ENCODE results near the gene MUC5AC.
A peak's percentile ranks its signal among the peaks of the same experiment; 100 is the strongest.

MUC5AC gene

DNA sequence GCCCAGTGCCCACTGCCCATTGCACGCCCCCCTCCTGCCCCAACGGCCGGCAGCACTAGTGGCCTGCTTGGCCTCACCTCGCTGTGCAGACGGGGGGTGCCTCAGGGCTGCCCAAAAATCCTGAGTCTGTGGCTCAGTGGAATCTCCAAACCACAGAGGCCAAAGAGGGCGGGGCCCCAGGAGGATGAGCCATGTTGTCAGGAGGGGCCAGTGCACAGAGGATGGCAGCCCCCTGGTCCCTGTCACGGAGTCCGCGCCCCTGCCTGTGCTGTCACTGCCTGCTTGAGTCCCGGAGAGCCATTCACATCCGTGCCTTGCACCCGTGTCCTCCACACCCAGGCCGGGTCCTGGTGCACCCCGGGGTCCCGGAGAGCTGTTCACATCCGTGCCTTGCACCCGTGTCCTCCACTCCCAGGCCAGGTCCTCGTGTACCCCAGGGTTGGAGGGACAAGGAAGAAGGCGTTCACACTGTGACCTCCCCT, 36.4 kb upstream of the MUC5AC start:
- no peak for DNase-seq

DNA sequence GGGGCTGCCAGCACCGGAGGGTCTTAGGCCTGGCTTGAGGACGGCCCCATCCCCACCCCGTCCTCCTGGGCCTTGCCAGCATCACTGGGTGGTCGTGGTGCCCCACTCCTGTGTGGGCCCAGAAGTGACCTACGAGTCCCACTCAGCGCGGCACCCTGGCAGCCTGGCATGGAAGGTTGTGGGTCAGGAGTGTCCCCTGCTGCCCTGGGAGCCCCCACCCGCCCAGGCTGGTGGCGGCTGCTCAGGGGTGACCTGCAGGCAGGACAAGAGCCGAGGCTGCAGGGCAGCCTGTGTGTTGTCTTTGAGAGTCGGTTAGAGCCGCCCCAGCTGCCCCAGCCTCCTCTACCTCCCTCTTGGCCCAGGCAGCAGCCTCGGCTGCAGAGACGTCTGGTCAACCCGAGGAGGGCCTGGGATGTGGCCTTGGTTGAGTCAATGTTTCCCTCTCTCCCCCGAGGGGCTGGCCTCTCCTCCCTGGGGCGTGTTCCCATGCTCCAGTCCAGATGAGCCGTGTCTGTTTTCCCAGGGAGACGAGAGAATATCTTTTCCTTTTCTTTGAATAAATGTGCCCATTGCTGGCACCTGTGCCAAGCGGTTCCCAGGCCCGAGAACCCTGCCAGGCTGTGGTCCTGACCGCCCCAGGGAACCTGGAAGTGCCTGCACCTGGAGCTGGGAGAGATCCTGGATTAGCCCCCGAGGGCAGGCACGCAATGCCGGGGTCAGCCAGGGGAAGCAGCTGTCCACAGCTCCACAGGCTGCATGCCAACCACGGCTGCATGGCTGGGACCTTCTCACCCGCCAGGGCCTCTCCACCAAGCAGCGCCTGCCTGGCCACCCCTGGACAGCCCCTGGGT, 35.7 kb upstream of the MUC5AC start:
- no peak for DNase-seq

DNA sequence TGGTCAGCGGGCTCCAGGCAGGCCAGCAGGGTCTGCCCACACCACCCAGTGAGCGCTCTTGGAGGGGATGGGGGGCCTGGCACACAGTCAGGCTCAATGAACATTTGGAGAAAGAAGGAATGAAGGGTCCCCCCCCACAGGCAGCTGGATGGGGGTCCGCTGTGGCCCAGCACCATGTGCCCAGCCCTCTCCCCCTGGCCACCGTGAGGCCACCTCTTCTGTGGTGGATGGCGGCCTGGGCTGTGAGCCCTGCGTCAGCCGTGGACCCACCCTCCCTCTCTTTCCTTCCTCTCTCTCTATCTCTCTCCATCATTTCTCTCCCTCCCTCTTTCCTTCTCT, 35.1 kb upstream of the MUC5AC start:
- no peak for DNase-seq

DNA sequence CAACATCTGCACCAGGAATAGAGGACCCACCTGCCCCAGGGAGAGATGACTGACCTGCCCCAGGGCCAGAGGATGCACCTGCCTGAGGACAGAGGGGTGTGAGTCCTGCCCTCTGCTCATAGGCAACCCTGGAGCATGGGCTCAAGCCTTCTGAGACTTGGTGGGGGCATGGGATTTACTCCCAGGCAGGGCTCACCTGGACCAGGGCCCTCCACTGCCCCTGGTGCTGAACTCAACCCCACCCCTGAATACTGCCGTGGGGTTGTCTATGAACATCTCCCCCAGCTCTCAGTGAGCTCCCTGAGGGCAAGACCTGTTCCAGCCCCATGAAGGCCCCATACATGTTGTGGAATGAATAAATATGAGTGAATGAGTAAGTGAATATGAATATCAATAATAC, 33.8 kb upstream of the MUC5AC start:
- DNase-seq: no peak

DNA sequence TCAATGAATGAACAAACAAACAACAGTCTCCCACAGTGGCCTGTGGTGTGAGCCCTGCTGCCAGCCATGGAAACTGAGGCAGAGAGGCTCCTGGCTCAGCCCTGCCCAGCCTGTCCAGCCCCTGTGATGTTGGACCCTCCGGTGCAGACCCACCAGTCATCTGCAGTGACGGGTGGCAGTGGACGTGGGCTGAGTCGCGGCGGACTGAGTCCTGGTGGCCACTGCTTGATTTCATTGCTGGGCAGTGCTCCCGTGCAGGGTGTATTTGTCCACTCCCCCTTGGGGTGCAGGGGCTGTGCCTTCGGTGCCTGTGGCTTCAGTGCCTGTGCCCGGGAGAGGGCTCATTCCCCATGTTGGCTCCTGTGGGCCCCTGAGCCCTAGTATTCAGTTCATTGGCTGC, 31.9 kb upstream of the MUC5AC start:
- DNase-seq: no peak

DNA sequence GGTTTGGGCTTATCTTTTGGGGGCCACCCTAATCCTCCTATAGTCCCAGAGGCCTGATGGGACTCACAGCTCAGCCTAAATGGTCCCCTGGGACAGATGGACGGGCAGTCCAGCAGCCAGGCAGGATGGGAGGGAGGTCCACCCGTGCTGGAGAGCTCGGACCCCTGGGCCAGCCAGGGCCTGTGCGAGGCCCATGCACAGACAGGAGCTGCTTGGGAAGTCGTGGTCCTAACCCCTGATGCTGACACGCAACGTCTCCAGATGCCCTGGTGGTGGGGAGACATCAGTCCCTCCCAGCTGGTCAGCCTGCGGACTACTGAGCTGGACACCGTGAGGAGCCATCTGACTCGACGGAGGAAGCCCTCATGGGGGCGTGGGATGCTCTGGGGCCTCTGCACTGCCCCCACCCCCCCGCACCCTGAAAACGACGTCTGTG, 31.2 kb upstream of the MUC5AC start:
- no peak for DNase-seq

DNA sequence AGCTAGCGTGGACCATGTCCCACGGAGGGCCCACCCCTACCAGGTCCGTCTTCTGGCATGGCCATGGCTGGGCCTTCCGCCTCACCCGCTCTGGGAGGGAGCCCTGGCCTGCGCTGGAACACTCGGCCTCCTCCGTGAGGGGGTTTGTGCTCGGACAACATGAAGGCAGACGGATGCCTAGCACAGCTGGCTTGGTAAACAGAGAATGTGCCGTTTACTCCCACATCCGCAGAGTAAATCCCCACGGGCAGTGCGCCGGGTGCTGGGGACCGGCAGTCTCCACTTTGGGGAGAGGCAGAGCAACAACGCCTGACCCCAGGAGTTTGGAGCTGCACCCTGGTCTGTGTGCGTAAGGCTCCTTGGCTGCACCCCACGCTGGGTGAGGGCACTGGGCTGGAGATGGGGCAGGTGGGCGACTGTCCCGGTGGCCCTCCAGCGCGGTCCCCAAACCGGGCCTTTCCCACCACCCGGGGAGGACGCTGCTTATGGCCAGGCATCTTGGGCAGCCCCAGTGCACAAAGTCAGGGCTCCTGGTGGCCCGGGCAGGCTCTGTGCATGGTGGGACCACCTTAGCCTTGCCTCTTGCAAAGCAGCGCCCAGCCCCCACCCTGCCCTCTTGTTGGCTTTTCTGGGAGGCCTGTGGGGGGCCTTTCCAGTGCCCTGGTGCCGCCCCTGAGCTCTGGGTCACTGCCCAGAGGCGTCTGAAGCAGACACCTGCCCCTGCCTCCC, 30.7 kb upstream of the MUC5AC start:
- no peak for DNase-seq

DNA sequence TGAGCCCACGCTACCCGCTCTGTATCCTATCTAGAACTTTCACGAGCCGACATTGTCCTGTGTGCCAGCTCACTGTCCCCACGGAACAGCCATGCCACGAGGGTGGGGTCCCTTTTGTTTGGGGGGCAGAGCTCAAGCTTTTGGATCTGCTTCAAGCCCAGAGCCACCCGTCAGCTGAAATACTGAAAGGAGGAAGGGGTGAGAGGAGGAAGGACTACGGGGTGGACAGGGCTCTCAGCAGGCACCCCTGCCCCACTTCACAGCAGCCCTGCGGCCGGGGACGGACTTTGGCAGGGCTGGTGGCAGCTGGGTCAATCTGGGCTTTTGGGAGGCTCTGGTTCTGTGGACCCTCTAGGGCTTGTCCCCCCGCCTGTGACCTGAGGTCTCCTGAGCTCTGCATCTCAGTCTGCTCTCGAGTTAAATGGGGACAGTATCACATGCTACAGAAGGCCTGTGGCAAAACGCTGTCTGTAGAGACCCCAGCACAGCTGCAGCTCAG, 30.0 kb upstream of the MUC5AC start:
- no peak for DNase-seq

DNA sequence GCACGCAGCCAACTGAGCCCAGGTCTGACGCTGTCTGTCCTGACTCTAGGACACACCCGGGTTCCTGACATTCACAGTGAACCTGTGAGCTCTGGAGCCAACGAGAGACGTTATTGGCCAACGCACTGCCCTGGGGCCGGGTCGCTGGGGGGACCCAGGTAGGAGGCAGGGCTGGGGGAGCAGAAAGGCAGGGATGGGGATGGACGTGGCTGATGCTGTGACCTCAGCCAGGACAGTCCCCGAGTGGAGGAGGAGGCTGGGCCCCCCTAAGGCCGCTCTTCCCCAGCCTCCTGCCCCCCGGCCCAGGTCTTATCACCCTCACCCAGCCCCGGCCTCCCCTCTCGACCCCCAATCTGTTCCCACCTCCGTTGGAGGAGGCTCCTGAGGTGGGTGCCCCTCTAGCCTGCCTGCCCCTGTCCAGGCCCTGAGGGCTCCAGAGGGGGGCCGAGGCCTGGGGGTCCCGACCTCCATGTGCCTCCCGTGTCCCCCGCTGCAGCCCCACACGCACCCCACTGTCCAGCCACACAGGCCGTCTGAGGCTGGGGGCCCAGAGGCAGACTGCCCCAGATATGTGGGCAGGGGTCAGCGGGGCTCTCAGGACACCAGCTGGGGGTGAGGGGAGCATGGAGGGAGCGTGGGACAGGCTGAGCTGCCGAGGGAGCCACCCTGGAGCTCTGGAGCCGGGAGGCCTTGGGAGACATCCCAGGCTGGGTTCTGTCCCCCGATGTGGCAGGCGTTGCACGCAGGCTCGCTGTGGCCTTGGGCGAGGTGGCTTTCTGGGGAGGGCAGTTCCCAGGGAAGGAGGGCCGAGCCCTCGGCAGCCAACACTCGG, 29.2 kb upstream of the MUC5AC start:
- DNase-seq: no peak

DNA sequence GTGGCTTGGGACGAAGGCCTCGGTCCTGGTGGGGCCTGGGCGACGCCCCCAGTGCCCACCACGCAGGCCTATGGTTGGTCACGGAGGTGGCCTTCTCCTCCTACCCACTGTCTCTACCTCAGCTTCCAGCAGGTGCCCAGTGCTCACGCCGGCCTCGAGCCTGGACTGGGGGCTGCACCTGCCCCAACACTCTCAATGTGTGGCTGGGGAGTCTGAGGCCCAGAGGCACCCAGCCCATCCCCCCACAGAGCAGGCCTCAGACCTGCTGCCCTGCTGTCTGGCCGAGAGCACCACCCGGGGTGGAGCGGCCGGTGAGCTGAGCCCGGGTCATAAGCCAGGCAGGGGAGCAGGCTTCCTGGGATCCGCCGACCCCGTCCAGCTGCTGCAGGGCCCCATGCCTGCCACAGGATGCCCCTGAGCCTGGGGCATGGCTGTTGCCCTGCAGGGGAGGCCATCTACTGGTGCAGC, 28.6 kb upstream of the MUC5AC start:
- DNase-seq: no peak

DNA sequence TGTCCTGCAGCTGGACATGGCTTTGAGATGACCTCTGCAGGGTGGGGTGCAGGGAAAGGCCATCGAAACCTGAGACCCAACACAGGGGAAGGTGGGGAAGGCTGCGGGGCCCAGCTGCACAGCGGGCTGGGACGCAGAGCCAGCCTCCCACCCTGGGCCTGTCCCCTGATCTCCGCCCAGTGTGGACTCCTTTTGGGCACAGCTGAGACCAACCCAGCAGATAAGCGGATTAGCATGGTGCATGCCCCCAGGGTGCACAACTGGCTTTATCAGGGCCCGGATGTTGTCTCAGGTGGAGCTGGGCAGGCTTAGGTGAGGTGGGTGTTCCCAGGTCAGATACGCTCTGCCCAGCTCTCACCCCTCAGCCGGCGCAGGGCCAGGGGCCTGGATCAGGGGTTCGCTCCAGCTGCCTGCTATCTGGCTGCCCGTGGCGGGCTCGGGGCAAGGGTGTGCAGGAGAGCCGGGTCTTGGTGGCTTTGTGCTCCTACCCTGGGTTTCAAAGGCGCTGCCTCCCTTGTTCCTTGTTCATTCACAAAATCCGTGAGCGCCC, 28.1 kb upstream of the MUC5AC start:
- DNase-seq: no peak

DNA sequence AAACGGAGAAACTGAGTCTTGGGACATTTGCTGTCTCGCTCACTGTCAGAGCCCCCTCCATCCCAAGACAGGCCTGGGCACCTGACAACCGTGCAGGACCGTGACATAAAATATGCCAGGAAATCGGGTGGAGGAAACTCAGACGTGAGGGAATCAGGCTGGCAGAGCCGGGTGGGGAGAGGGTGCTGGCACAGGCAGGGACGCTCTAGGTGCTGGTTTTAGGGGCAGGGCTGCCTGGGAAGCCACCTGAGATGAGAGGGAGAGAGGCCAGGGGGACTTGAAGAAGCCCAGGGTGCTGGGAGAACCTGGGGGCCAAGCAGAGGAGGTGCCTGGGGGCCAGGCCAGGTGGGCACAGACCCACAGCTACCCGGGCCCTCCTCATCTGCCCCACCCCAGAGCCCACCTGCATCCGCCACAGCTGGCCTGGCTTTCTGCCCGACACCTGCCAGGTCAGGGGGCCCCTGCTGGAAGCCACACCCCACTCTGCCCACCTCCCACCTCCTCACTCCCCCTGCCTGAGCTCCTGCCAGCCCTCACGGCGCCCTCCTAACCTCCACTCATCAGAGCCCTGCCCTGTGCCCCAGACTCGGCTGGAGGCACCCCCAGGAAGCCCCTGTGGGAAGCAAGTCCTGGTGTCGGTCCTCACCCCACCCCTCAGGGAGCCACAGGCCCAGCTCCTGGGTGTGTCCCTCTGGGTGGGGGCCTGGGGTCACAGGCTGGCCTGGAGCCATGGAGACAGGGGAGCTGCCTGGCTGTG, 27.3 kb upstream of the MUC5AC start:
- no peak for DNase-seq

DNA sequence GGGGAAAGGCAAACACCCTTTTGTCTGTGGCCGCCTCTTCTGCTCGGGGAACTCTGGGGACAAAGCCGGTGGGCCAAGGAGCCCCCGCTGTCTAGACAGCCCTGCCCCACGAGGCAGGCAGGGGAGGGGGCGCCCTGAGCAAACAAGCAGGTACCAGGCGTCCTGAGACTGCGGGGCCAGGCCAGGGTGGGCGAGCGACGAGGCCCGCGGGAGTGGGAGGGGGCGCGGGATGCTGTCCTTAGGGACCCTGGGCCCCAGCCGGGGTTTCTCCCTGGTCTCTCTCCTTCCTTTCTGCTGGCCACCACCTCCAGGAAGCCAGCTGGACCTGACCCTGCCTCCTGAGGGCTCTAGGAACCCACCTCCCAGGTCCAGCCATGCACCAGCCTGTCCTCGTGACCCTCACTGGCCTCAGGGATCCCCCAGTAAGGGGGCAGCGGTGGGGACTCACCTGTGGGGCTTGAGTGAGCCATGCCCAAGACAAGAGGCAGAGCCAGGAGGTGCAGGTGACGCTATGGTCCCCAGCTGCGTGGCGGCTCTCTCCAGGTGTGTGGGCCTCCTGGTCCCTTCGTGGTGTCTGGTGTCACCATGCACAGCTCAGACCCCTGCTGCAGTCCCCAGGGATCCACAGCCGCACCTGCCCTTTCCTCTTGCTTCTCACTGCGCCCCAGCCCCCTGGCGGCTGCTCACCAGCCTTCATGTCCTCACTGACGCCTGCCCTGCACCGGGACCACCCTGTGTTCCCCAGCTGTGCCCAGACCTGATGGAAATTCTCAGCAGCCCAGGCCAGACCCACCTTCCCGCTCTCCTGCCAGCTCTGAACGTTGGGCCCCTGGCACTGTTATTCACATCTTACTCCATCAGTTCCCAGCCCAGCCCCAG, 26.5 kb upstream of the MUC5AC start:
- no peak for DNase-seq

DNA sequence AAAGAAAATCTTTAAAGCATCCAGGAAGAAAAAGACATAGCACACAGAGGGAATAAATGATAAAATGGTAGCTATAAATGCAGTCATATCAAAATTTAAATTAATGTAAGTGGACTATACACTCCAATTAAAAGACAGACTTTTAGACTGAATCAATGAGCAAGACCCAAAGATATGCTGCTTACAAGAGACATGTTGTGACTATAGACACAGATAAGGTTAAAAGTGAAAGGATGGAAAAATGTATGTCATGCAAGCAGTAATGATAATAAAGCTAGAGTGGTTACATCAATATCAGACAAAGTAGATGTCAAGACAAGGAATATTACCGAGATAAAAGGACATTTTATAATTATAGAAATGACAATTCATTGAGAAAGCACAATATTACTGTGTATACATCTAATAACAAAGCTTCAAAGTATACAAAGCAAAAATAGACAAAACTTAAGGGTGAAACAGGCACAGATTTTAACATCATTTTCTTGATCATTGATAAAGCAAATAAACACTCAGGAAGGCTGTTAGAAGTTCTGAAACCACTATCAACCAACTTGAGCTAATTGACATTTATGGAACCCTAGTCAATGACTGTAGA, 22.8 kb upstream of the MUC5AC start:
- DNase-seq: no peak

DNA sequence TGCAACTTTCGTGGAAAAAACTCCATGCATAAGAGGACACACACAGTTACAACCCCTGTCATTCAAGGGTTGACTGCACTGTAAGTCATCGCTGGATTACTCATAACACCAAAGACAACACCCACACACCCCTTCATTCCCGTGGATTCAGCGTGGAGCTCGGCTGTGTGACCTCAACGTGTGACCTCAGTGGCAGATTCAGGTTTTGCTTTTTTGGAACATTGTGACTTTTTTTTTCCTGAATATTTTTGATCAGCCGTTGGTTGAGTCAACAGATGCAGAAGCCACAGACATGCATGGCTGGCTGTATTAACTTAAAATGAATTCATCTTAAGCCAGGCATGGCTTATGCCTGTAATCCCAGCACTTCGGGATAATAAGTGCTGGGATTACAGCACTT, 19.7 kb upstream of the MUC5AC start:
- DNase-seq: peak; percentile 63 to 68 (median 65)

DNA sequence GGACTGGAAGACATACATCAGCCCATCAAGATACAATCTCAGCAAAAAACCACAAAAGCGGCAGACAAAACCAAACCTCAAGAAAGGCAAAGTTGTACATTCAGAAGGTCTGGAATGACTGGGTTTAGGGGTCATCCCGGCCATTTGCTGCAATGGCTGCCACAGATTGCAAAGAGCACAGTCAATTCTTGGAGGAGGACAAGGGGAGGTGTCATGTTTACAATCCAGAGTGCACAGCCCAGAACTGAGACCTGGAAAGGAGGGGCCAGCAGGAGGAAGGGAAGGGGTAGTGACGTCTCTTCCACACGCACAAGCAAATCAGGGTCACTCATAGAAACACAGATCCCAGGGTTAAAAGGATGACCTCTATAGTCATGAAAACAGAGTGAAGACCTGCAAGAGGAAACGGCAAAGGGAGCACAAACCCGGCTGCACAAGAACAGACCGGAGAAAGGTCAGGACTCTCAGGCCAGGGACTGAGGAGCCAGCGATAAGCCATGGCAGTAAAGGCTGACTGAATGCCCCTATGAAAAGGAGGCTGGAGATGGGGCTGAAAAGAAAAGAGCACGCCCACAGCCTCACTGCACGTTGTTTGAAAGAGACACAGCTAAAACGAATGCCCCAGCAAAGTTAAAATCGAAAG, 18.2 kb upstream of the MUC5AC start:
- no peak for DNase-seq

DNA sequence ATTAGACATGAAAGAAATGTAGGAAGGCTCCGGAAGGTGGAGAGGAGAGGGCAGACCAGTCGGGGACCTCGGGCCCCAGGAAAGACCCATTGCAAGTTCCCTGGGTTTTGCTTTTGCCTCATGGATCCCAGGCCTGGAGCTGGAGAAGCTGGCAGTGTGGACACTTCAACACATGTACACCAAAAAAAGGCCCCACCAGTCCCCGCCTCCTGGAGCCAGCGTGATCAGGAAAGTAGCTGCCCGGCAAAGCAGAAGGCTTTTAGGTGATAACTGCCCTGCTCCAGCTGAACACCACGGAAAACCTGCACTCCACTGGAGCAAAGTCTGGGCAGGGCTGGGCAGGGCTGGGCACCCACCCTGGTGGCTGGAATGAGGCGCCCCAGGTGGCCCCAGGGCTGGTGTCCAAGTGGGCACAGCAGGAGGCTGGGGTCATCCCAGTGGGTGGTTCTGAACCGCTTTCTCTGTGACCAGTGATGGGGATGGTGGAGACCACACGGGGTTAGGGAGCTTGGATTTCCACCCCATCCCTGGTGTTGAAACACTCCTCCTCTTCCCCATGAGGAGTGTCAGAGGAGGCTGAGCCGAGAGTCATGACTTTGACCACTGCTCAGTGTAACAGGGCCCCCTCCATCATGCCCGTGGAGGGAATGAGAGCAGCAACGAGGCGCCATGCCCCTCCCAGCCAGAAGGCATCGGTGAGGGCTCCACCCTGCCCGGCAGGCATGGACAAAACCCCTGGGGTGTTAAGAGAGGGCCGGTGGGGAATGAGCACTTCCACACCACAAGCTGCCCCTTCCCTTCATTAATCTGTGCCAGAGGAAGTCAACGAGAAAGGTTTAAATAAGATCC, 16.9 kb upstream of the MUC5AC start:
- DNase-seq: no peak

DNA sequence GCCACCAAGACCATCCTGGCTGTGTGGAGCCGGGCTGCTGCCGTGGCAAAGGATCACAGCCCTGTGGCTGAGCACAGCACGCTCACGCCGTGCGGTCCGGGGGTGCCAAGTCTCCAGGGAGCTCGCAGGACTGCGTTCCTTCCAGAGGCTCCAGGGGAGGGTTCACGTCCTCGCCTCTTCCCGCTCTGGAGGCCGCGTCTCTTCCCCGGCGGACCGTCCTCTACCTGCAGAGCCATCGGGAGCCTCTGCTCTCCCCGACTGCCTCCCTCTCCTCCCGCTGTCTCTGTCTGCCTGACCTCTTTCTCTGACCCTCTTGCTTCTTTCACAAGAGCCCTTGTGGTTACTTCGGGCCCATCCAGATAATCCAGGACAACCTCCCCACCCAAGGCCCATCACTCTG, 11.4 kb upstream of the MUC5AC start:
- no peak for DNase-seq

DNA sequence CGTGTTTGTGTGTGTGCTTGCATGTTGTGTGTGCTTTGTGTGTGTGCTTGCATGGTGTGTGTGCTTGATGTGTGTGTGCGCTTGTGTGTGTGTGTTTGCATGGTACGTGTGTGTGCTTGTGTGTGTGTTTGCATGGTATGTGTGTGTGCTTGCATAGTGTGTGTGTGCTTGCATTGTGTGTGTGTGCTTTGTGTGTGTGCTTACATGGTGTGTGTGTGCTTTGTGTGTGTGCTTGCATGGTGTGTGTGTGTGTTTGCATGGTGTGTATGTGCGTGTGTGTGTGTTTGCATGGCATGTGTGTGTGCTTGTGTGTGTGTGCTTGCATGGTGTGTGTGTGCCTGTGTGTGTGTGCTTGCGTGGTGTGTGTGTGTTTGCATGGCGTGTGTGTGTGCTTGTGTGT, 10.0 kb upstream of the MUC5AC start:
- no peak for DNase-seq
